Endothelial cell of umbilical vein (primary cell): ENCODE data around the gene KCNH1. TPM values are rescaled to one million over a fixed set of nuclear protein-coding genes. Genes with fewer than 3 reads are reported as not detected.

Experiments
- BruUV-seq: library from RNA; stranded (reverse); fragments of 400-500 nt; replicated peaks from 2 replicates; lab custom pipeline; 2021; lab: Mats Ljungman, UMichigan
- CTCF ChIA-PET: fragments of 300-600, 350-600 bp; sonication (Branson Sonifier 250); formaldehyde crosslinking; loops from one replicate; lab custom pipeline; 2021; ENCODE audit warnings: antibody characterized with exemption, inconsistent platforms; lab: Charles Lee
- POLR2A ChIA-PET: fragments of 300-600, 350-600 bp; sonication (Branson Sonifier 250); formaldehyde crosslinking; loops from one replicate; lab custom pipeline; 2021; ENCODE audit warnings: antibody characterized with exemption, inconsistent platforms; lab: Charles Lee
- DNase-seq: peaks from one replicate; pipeline ENCODE4 v3.0.0-alpha.2; 2011; ENCODE audit warnings: low read depth, low spot score
- FAIRE-seq: peaks from 2 replicates; lab custom pipeline; 2011; peaks lifted over from hg19 to GRCh38; lab: Jason Lieb, UNC
- H2AFZ ChIP-seq: 2 replicates; pipeline ENCODE4 v1.6.0; 2012; ENCODE audit warnings: low read depth, low read length, control low read depth, inconsistent platforms
- H3K27ac ChIP-seq: 2 replicates; pipeline ENCODE4 v1.5.1; 2011; ENCODE audit warnings: low read depth, mild to moderate bottlenecking, control low read depth, low read length, moderate library complexity; ENCODE audit not compliant: insufficient read depth
- H3K27me3 ChIP-seq, 2 experiments: 2 replicates each; pipeline versions ENCODE4 v1.6.0 to v1.6.1; 2011; ENCODE audit warnings: low read length in 2 of 2, mixed read lengths in 1 of 2; ENCODE audit not compliant: control insufficient read depth in 2 of 2, insufficient read depth in 2 of 2
- H3K36me3 ChIP-seq, 2 experiments: 2 replicates in 1 of 2; 3 replicates in 1 of 2; pipeline ENCODE4 v1.5.1; 2011; ENCODE audit warnings: low read length in 2 of 2, mild to moderate bottlenecking in 1 of 2, moderate library complexity in 1 of 2; ENCODE audit not compliant: control insufficient read depth in 2 of 2, insufficient read depth in 2 of 2; ENCODE audit errors: extremely low read depth in 1 of 2
- H3K4me1 ChIP-seq: 3 replicates; pipeline ENCODE4 v1.5.1; 2011; ENCODE audit warnings: mild to moderate bottlenecking, low read length; ENCODE audit not compliant: control insufficient read depth, insufficient read depth; ENCODE audit errors: extremely low read depth
- H3K4me2 ChIP-seq: 2 replicates; pipeline ENCODE4 v1.6.1; 2011; ENCODE audit warnings: low read length, control low read depth, mixed read lengths; ENCODE audit not compliant: insufficient read depth
- H3K4me3 ChIP-seq, 3 experiments: fragments of 200-600 bp in 1 of 3; sonication (generic), shearing (Covaris generic) in 1 of 3; replicated peaks in 1 of 3; 2 replicates each; pipeline ENCODE4 v1.5.1; 2011 to 2016; ENCODE audit warnings: control low read depth in 3 of 3, low read length in 3 of 3, mild to moderate bottlenecking in 2 of 3, inconsistent platforms in 1 of 3, low read depth in 1 of 3, moderate library complexity in 1 of 3; ENCODE audit not compliant: insufficient read depth in 1 of 3
- H3K79me2 ChIP-seq: 2 replicates; pipeline ENCODE4 v1.6.0; 2012; ENCODE audit warnings: low read length, inconsistent platforms; ENCODE audit not compliant: control insufficient read depth, insufficient read depth
- H3K9ac ChIP-seq: replicated peaks from 2 replicates; pipeline ENCODE3; 2011; ENCODE audit warnings: low read length, control low read depth; ENCODE audit not compliant: insufficient read depth; ENCODE audit errors: extremely low read depth
- H3K9me1 ChIP-seq: replicated peaks from 3 replicates; pipeline ENCODE4 v1.6.0; 2011; ENCODE audit warnings: mild to moderate bottlenecking, low read length; ENCODE audit not compliant: control insufficient read depth, insufficient read depth; ENCODE audit errors: extremely low read depth
- H3K9me3 ChIP-seq: replicated peaks from 2 replicates; pipeline ENCODE4 v1.5.1; 2012; ENCODE audit warnings: low read length, inconsistent platforms; ENCODE audit not compliant: control insufficient read depth, insufficient read depth
- H4K20me1 ChIP-seq: replicated peaks from 2 replicates; pipeline ENCODE3; 2011; ENCODE audit warnings: mild to moderate bottlenecking, low read length; ENCODE audit not compliant: control insufficient read depth, insufficient read depth; ENCODE audit errors: extremely low read depth
- EZH2 ChIP-seq: IDR thresholded peaks from 2 replicates; pipeline ENCODE4 v1.6.1; 2012; ENCODE audit warnings: borderline replicate concordance, low read depth, mild to moderate bottlenecking, moderate library complexity, low read length, inconsistent platforms; ENCODE audit not compliant: severe bottlenecking
- FOS ChIP-seq: IDR thresholded peaks from 2 replicates; pipeline ENCODE4 v1.6.1; 2011; ENCODE audit warnings: mild to moderate bottlenecking, low read length, moderate library complexity, borderline replicate concordance; ENCODE audit not compliant: insufficient read depth
- GATA2 ChIP-seq: IDR thresholded peaks from 2 replicates; pipeline ENCODE4 v1.7.0; 2011; ENCODE audit warnings: low read depth, mild to moderate bottlenecking, moderate library complexity, mixed read lengths, low read length; ENCODE audit not compliant: insufficient read length, insufficient read depth
- JUN ChIP-seq: IDR thresholded peaks from 2 replicates; pipeline ENCODE4 v1.6.1; 2011; ENCODE audit warnings: borderline replicate concordance, low read depth; ENCODE audit not compliant: insufficient read length, insufficient read depth
- MAX ChIP-seq: IDR thresholded peaks from 2 replicates; pipeline ENCODE4 v1.6.1; 2011; ENCODE audit not compliant: insufficient read depth, insufficient read length
- POLR2A ChIP-seq: IDR thresholded peaks from 2 replicates; pipeline ENCODE4 v1.6.1; 2012; ENCODE audit warnings: low read depth, mild to moderate bottlenecking, control low read depth, low read length
- POLR2AphosphoS5 ChIP-seq: IDR thresholded peaks from 2 replicates; pipeline ENCODE4 v1.6.1; 2012; ENCODE audit warnings: low read depth, mild to moderate bottlenecking, control low read depth, low read length, moderate library complexity; ENCODE audit not compliant: insufficient read depth
- dilution Hi-C: fragments of 300-500 bp; cut with MboI; formaldehyde crosslinking; loops from one replicate; pipeline ENCODE4 v1.15.0; 2019; ENCODE audit warnings: low sequenced_read_pairs; ENCODE audit not compliant: extremely low pct_ligation_motif_present
- intact Hi-C: fragments of 100-400 bp; cut with micrococcal nuclease; formaldehyde crosslinking; loops from one replicate; pipeline ENCODE4 v1.10.0; 2022
- polyA plus RNA-seq, 4 experiments: library from polyadenylated mRNA; depleted of rRNA in 3 of 4; stranded (reverse) in 3 of 4; unstranded in 1 of 4; fragments of >200 nt; gene quantifications; 2 replicates each; pipeline versions ENCODE4 v1.2.1 to v1.2.3, GENCODE V29; 2011 to 2012; ENCODE audit warnings: missing spikeins in 1 of 4
- total RNA-seq: library from RNA; stranded (reverse); gene quantifications from 2 replicates; pipeline ENCODE4 v1.2.3, GENCODE V29; 2021
- TF ChIP-seq, protein P1 (sequence below), 2 donors: IDR thresholded peaks; 1 replicate in 1 of 2; 2 replicates in 1 of 2; pipeline ENCODE4 v1.5.1; 2011; ENCODE audit warnings: low read length in 2 of 2, mild to moderate bottlenecking in 2 of 2, moderate library complexity in 2 of 2, control low read depth in 1 of 2, inconsistent platforms in 1 of 2, low read depth in 1 of 2; ENCODE audit not compliant: insufficient read depth in 1 of 2; ENCODE audit errors: extremely low read depth in 1 of 2

KCNH1 gene
- total and polyA plus RNA-seq, 2 donors (not counting 3 experiments of a cell fraction or from before 2014, with no cell fraction given), result not detected

- no peak overlapping the region for H3K9ac ChIP-seq
- DNase-seq (no peak), FAIRE-seq (no peak)
- dilution Hi-C loops (no loop called here), intact Hi-C loops (no loop called here)
- POLR2A ChIA-PET, result no interaction called here
- H3K27ac ChIP-seq, result no peak overlapping the region
- BruUV-seq, result no TSS peak
- no peaks in the 10 kb centered on the region for H3K79me2 ChIP-seq
- H3K4me3 ChIP-seq, result no peak overlapping the region
- H3K27me3 ChIP-seq, result no peaks in the 10 kb centered on the region
- no peak overlapping the region for H3K4me2 ChIP-seq
- H2AFZ ChIP-seq, result no peak overlapping the region
- no peaks in the 10 kb centered on the region for H3K4me1 ChIP-seq
- TF ChIP-seq FOS (no peak), GATA2 (no peak), POLR2A (no peak), POLR2AphosphoS5 (no peak), MAX (no peak), EZH2 (no peak), JUN (no peak)
- TF ChIP-seq, protein P1, sequence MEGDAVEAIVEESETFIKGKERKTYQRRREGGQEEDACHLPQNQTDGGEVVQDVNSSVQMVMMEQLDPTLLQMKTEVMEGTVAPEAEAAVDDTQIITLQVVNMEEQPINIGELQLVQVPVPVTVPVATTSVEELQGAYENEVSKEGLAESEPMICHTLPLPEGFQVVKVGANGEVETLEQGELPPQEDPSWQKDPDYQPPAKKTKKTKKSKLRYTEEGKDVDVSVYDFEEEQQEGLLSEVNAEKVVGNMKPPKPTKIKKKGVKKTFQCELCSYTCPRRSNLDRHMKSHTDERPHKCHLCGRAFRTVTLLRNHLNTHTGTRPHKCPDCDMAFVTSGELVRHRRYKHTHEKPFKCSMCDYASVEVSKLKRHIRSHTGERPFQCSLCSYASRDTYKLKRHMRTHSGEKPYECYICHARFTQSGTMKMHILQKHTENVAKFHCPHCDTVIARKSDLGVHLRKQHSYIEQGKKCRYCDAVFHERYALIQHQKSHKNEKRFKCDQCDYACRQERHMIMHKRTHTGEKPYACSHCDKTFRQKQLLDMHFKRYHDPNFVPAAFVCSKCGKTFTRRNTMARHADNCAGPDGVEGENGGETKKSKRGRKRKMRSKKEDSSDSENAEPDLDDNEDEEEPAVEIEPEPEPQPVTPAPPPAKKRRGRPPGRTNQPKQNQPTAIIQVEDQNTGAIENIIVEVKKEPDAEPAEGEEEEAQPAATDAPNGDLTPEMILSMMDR (IDR thresholded peaks at IDR 0.05; ENCODE audit: extremely low read depth in 1 of 2, insufficient read depth in 1 of 2, low read depth in 1 of 2, low read length in 2 of 2), result no peak
- no peaks in the 10 kb centered on the region for H3K9me1 ChIP-seq
- no peaks in the 10 kb centered on the region for H4K20me1 ChIP-seq
- H3K36me3 ChIP-seq, result no peaks in the 10 kb centered on the region
- CTCF ChIA-PET, result no interaction called here
- H3K9me3 ChIP-seq, result peaks cover 4% of the 10 kb centered on the region
These were observed 459.8 kb downstream of the KCNH1 start for GRCh38 chr1:210674151-210674550.
